NCI-H2107 (cell line): ENCODE data around the gene AMMECR1.

Experiments used
- DNase-seq: peaks from one replicate; lab custom pipeline; 2025; lab: John Stamatoyannopoulos, UW

AMMECR1 gene

GRCh38 chrX:110210417-110211139, 107.3 kb downstream of the AMMECR1 start:
- peak; percentile 3 for DNase-seq

DNA sequence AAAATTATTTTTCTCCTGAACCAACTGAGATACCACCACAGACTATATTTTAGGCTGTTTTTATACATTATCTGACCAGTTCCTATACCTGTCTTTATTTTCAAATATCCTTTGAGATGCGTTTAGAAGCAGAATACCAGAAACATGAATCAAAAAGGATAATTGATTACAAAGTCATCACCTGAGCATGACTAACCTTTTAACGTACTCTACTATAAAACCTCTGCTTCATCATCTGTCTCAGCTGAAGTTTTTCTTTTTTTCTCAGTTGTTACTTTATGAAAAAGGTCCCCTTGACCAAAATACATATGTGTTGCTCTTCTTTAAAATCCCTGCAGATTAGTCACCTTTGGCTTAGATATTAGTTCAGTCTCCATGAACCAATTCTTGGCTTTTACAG, 109.8 kb downstream of the AMMECR1 start:
- DNase-seq, result no peak

- DNase-seq, result no peak
These were observed 112.9 kb downstream of the AMMECR1 start for GRCh38 chrX:110204986-110205385.

DNA sequence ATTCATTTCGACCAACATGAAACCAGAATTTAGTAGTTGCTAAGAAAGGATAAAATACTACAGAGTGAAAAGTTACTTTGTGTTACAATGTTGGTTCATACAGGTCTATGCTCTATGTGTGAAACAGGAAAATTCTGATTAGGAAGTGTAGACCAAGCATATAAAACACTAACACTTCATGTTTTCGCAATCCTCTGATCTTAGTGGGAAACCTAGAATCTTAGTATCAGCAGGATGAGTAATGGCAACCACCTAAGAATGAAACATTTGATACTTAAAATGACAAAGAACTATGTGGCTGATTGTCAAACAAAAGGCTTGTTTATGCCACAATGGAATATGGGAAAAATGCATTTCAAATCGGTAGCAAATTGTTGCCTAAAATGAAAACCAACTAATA, 116.1 kb downstream of the AMMECR1 start:
- no peak for DNase-seq

DNA sequence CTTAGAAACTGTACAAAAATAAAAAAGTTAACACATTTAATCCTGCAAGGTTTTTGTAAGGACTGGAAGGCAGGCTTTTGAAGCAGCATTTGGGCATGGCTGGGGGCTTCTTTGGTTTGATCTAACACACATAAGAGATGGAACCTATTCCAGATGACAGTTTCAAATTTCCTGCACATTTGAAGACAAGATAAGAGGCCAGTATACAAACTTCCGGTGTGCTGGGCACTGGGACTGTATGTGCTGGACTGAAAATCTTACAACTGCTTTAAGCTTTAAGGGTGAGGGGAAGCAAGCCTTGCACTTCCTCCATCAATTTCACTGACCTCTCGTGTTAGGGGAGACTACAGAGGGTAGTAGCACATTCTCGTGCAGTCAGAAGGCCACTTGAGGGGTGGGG, 122.9 kb downstream of the AMMECR1 start:
- no peak for DNase-seq

- DNase-seq, result no peak
These were observed 125.4 kb downstream of the AMMECR1 start for GRCh38 chrX:110192516-110192915.

DNA sequence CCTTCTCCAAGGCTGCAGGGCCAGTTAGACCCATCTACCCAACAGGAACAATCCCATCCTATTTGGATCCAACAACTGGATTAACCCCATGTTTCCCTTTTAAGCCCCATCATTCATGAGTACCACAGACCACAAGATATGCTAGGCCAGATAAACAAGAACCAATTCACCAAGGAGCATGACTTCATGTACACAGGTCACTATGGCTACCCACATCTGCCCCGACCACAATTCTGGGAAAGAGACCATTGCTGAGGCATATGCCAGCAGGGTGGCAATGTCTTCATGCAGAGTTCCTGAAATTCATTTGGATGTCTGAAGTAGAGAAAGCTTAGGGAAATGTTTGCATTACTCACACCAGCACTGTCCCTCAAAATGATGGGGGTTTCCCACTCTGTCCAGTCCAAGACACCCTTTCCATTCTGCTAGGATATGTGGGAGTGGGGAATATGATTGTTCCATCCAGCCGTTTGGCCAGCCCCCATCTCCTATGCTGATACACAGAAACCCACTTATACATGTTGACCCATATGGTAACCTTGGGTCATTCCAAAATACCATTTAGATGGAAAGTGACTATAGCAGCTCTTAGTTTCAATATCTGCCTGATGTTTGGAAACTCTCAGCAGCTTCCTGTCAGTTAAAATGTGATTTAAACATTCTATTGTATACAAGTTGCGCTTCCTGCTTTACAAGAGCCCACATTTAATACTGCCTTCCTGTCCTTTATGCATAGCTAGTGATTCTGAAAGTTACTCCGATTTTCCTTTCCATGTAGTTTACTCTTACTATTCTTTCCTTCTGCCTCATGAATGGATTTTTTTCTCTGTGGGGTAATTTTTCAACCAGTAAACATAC, 129.0 kb downstream of the AMMECR1 start:
- no peak for DNase-seq

DNA sequence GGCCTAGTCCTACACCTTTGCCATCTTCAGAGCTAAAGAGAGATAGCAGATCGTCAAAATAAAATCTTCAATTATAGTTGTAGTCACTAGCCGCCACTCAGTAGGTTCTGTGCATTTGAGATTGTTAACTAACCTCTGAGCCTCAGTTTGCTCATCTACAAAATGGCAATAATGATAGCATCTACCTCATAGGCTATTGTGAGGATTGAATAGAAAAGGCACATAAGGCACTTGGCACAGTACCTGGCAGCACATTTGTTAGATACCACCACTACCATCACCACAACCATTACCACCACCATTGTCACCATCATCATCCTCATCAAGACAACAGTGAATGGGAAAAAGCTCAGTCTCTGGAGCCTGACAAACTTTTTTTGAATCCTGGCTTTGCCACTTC, 134.6 kb downstream of the AMMECR1 start:
- DNase-seq, result no peak

DNA sequence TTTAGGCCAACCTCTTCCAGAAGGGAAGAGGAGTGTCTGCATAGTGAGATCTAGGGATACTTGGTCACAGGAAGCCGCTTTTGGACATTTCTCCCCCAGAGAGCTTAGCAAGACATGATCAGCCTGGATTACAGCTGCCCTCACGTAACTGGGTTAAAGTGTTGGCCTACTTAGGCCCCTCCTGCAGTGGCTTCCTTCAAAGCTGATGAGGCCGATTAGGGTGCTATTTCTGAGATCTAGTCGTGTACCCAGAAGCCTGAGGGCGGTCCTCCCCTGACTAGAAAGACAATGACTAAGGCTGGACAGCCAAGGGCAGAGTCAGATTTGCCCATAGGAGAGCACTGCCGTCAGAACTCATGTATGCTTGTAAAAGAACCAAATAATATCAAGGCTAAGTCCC, 135.0 kb downstream of the AMMECR1 start:
- no peak for DNase-seq

DNA sequence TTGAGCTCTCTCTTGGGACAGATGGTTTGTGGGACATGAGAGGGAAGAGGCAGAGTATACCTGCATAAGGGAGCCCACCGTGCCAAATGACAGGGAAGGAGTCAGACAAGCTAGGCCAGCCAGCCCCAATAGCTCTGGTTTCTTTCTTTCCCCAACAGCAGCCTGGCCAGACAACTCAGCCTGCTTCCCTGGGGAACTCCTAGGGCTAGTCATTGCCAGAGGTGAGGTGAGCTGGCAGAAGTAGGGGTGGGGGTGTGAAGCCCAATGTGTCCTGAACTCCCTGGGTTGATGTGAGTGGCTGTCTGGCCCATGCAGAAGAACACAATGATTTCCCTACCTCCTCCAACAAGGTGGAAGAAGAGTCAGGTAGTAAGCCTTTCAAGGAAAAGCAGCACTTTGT, 135.5 kb downstream of the AMMECR1 start:
- no peak for DNase-seq

GRCh38 chrX:110181459-110182137, 136.3 kb downstream of the AMMECR1 start:
- no peak for DNase-seq

GRCh38 chrX:110180928-110181310, 137.0 kb downstream of the AMMECR1 start:
- DNase-seq, result no peak

DNA sequence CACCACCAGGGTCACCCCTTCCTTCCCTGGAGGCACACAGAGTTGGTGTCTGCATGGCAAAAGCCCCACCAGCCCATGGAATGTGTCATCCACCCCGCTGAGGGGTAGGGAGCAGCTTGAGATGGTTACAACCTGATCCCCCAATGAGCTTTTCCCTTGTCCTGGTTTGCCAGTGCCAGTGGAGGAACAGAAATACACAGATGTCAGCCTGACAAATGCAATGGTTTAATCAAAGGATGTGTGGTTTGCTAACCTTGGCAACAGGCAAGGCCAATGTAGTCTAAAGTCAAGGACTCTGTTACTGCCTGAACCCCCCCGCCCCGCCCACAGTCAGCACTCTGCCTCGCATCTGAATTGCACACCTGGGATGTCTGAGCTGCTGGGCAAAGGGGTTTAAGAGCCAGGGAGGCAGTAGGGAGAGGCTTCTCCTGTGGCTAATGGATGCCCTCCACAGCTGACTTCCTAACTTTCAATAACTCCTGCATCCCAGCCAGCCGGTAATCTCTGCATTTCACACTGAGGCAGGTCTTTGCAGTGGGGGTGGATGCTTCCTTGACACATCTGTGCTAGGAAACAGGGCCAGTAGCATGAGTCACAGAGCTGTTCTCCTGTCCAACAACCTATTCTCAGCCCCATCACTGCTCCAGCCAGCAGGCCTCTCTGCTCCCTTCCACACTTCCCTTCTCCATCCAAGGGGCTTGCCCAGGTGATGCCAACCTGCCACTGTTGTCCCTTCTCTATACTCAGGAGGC, 137.5 kb downstream of the AMMECR1 start:
- DNase-seq, result no peak

DNA sequence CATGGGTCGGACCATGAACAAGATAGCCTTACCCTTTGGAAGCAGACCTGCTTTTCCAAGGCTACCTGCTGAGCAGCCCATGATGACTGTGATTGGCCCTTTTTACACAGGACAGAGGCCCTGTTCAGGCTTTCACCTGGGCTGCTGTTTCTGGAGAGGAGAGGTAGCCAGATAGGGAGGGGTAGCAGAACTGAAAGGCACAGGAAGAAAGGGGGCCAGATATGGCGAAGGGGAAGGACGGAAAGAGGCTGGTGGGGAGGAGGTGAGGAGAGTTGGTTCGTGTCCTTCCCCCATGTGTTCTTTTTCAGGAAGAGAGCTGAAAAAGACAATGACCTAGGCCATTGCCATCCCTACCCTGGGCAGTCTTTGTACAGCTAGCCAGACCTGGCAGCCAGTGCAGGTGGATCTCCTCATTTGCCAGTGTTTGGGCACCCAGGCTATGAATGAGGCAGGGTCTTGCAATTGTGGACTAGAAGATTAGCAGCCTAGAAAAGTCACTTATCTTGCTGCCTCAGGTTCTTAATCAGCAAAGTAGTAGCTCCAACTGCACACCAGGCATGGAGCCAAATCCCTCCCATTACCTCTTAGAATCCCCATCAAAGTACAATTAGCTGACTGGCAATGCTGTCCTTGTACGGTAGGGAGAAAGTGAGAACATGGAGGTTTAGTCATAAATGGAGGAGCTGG, 139.6 kb downstream of the AMMECR1 start:
- DNase-seq, result no peak

DNA sequence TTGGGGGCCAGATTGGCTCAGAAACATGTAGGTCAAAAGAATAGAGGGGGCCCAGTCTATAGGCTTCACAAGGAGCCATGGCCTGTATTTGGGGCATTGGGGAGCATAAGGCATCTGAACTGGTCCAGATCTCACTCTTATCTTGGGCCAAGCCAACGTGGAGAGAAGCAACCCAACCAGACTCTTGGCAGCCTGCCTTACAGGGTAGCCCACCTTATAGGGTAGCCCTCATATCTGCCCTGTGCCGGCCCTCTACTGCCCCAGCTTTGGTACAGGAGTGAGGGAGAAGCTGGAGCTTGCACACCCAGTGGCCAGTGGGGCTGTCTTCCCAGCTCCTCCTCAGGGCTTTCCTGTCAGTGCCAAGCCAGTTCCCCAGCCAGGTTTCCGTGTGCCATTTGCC, 142.2 kb downstream of the AMMECR1 start:
- DNase-seq, result no peak

GRCh38 chrX:110175146-110175545, 142.7 kb downstream of the AMMECR1 start:
- DNase-seq, result no peak

- DNase-seq, result no peak
These were observed 144.4 kb downstream of the AMMECR1 start for GRCh38 chrX:110173192-110174175.

GRCh38 chrX:110172215-110172614, 145.7 kb downstream of the AMMECR1 start:
- no peak for DNase-seq

DNA sequence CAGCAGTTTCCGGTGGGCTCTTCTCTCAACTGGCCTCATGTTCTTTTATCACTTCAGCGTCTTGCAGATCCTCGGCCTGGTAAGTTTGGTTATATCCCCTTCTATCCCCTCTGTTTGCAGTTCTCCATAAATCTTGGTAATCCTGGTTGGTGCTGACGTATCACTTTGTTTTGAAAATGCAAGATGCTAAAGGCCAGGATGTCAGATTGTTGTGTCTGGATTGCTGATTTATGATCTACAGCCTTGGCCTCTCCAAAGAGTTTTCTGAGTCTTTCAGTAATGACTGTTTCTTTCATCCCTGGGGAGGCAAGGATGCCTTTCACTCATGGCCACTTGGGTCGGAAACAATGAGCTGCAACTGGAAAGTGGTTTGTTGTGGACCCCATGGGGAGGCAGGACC, 146.4 kb downstream of the AMMECR1 start:
- no peak for DNase-seq

- no peak for DNase-seq
These were observed 147.9 kb downstream of the AMMECR1 start for GRCh38 chrX:110170029-110170428.
